ENCODE measurements around the gene PHACTR1.

- TF ChIP-seq EZH2 (IDR thresholded peaks at IDR 0.05; ENCODE audit: insufficient read depth, low read length) (no peak), CTCF (IDR thresholded peaks at IDR 0.05; ENCODE audit: insufficient read depth, low read depth, low read length) (no peak)
These were observed 246.0 kb downstream of the PHACTR1 start for GRCh38 chr6:12962529-12962928.

Data from astrocyte (in vitro differentiated cells and primary cell).